ENCODE data around the gene OPRD1. TPM values are rescaled to one million over a fixed set of nuclear protein-coding genes. Genes with fewer than 3 reads are reported as not detected.
A peak's percentile ranks its signal among the peaks of the same experiment; 100 is the strongest.

OPRD1 gene
- polyA plus RNA-seq, 3 donors: 0.01 TPM; not detected in 2

DNA sequence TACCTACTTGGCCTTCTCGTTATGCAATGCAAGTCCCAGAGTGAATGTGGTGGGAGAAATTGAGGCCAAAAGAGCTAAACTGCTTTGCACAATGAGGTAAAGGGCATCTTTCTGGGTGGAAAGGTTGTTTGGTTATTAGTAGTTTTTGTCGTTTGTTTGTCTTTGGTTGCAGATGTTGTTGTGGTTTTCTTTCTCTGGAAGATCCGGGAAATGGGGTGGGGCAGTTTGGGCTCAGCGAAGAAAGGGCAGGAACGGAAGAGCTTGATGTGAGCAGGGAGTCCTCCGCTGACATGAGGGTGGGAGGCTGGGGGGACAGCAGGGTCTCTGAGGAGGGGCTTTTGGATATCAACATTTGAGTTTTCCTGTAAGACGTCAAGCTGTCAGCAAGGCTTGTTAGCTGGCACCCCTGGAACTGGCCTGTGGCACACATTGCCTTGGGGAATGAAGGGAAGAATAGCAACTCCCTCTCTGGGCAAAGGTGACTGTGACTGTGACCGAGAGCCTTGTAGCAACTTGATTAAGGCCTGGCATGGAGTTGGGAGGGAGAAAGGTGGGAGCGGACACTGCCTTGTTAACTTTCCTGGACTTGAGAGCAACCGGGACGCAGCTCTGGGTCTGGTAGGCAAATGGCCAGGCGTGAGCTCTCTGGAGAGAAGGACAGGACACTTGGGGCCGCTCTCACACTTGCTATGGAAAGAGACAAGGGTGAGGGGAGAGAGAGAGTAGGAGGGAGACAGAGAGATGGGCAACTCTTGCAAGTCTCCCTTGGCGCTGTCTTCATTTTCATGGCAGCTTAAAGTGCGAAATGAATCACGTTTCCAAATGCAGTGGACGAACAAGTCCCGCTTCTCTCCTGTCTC is 15.4 kb upstream of the OPRD1 start:
- H3K4me1 Mint-ChIP-seq: peaks cover 6% of the 10 kb centered on the region

DNA sequence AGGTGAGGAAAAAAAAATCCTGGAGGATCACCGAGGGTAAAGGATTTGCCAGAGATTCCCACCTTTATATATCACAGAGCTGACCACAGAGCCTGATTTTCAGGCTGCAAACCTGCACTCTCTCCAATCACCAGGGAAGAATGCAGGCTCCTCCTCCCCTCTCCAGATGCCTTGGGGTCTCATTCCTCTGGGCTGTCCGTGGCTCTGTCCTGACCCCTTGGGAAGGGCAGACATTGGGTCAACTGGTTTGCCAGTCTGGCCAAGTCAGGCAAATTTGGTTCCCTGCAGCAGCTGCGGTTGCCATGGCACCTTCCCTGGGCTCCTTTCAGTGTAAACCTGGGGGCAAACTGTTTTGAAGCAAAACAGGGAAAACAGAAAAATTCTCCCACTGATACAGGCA is 11.6 kb upstream of the OPRD1 start:
- H3K27ac Mint-ChIP-seq: peak overlapping the region in 1 of 7 donors; percentile 50
- no peak overlapping the region for H2AFZ ChIP-seq (ENCODE audit: insufficient read depth, low read depth, low read length, poor library complexity, severe bottlenecking)
- no peak overlapping the region for H3K9ac ChIP-seq (ENCODE audit: insufficient read depth, low read length, poor library complexity, severe bottlenecking)
- H3K4me1 ChIP-seq (ENCODE audit: control insufficient read depth in 1 of 2, insufficient read depth in 2 of 2, low read length in 2 of 2): no peaks in the 10 kb centered on the region
- H4K20me1 ChIP-seq (ENCODE audit: insufficient read depth, low read length): no peaks in the 10 kb centered on the region
- H3K79me2 ChIP-seq (ENCODE audit: insufficient read depth, low read length): no peaks in the 10 kb centered on the region
- H3K9me3 ChIP-seq (replicated peaks in 1 of 2; ENCODE audit: control insufficient read depth in 1 of 2, insufficient read depth in 1 of 2, low read length in 2 of 2): no peaks in the 10 kb centered on the region
- TF ChIP-seq CTCF (IDR thresholded peaks at IDR 0.05): no peak
- peaks cover 3% of the 10 kb centered on the region for H3K4me1 Mint-ChIP-seq
- H3K4me3 ChIP-seq (replicated peaks in 1 of 3; ENCODE audit: low read depth in 2 of 3, low read length in 3 of 3): no peak overlapping the region
- intact Hi-C loops (cut with micrococcal nuclease): no loop called here
- H3K27me3 Mint-ChIP-seq (ENCODE audit: low read depth in 3 of 3): peaks cover 3 to 11% (median 4%) of the 10 kb centered on the region in 3 donors
- 96% methylated on average over 2 of the region's 3 CpGs for WGBS (ENCODE audit: insufficient coverage)
- no peak overlapping the region for H3K4me2 ChIP-seq (replicated peaks; ENCODE audit: extremely low read depth, low read length, poor library complexity, severe bottlenecking)
- H3K9me3 Mint-ChIP-seq: peaks cover 0 to 6% (median 2%) of the 10 kb centered on the region in 7 donors
- no peak overlapping the region for H3K27ac ChIP-seq (ENCODE audit: low read depth in 1 of 2, low read length in 2 of 2)
- no peaks in the 10 kb centered on the region for H3K36me3 ChIP-seq (replicated peaks in 1 of 2; ENCODE audit: control insufficient read depth in 1 of 2, insufficient read depth in 2 of 2, low read length in 2 of 2)
- H3K27me3 ChIP-seq (ENCODE audit: control insufficient read depth in 2 of 2, insufficient read depth in 2 of 2, low read length in 2 of 2): no peaks in the 10 kb centered on the region
- H3K4me3 Mint-ChIP-seq: no peak overlapping the region
- H3K36me3 Mint-ChIP-seq: no peaks in the 10 kb centered on the region
- no peak for DNase-seq

More for the DNA sequence above, 15.4 kb upstream of the OPRD1 start:
- DNase-seq: no peak
- Mint-ChIP-seq H3K27ac (no peak overlapping the region), H3K27me3 (ENCODE audit: low read depth in 3 of 3) (peaks cover 2 to 15% (median 2%) of the 10 kb centered on the region in 3 donors), H3K36me3 (no peaks in the 10 kb centered on the region), H3K9me3 (no peaks in the 10 kb centered on the region), H3K4me3 (no peak overlapping the region)
- Histone ChIP-seq H3K9ac (ENCODE audit: insufficient read depth, low read length, poor library complexity, severe bottlenecking) (no peak overlapping the region), H3K36me3 (replicated peaks in 1 of 2; ENCODE audit: control insufficient read depth in 1 of 2, insufficient read depth in 2 of 2, low read length in 2 of 2) (no peaks in the 10 kb centered on the region), H3K79me2 (ENCODE audit: insufficient read depth, low read length) (no peaks in the 10 kb centered on the region), H3K27ac (ENCODE audit: low read depth in 1 of 2, low read length in 2 of 2) (no peak overlapping the region), H3K9me3 (replicated peaks in 1 of 2; ENCODE audit: control insufficient read depth in 1 of 2, insufficient read depth in 1 of 2, low read length in 2 of 2) (no peaks in the 10 kb centered on the region), H4K20me1 (ENCODE audit: insufficient read depth, low read length) (no peaks in the 10 kb centered on the region), H3K4me3 (replicated peaks in 1 of 3; ENCODE audit: low read depth in 2 of 3, low read length in 3 of 3) (no peak overlapping the region), H2AFZ (ENCODE audit: insufficient read depth, low read depth, low read length, poor library complexity, severe bottlenecking) (no peak overlapping the region), H3K4me1 (ENCODE audit: control insufficient read depth in 1 of 2, insufficient read depth in 2 of 2, low read length in 2 of 2) (no peaks in the 10 kb centered on the region), H3K4me2 (replicated peaks; ENCODE audit: extremely low read depth, low read length, poor library complexity, severe bottlenecking) (no peak overlapping the region), H3K27me3 (ENCODE audit: control insufficient read depth in 2 of 2, insufficient read depth in 2 of 2, low read length in 2 of 2) (no peaks in the 10 kb centered on the region)
- no peak for TF ChIP-seq CTCF (IDR thresholded peaks at IDR 0.05)
- intact Hi-C loops (cut with micrococcal nuclease): no loop called here
- WGBS (ENCODE audit: insufficient coverage): 86% methylated on average over 17 of the region's 18 CpGs

Data from CD14-positive monocyte (primary cell).